Ishikawa (cell line): ENCODE results near the gene CFTR.

Experiments
- CEBPB ChIP-seq: IDR thresholded peaks from 2 replicates; pipeline ENCODE4 v1.6.1; 2012
- CREB1 ChIP-seq: IDR thresholded peaks from 2 replicates; pipeline ENCODE4 v1.6.1; 2012; ENCODE audit warnings: low read depth
- EGR1 ChIP-seq: IDR thresholded peaks from 2 replicates; pipeline ENCODE4 v1.6.1; 2012
- EP300 ChIP-seq: IDR thresholded peaks from 2 replicates; pipeline ENCODE4 v1.6.1; 2012; ENCODE audit warnings: borderline replicate concordance
- FOXM1 ChIP-seq: IDR thresholded peaks from 2 replicates; pipeline ENCODE4 v1.6.1; 2012; ENCODE audit warnings: low read depth, borderline replicate concordance
- MAX ChIP-seq: IDR thresholded peaks from 2 replicates; pipeline ENCODE4 v1.6.1; 2012
- NFIC ChIP-seq: IDR thresholded peaks from 2 replicates; pipeline ENCODE4 v1.6.1; 2012
- RAD21 ChIP-seq: IDR thresholded peaks from 2 replicates; pipeline ENCODE4 v1.6.1; 2012; ENCODE audit warnings: low read depth
- REST ChIP-seq: IDR thresholded peaks from 2 replicates; pipeline ENCODE4 v1.6.1; 2012; ENCODE audit warnings: low read depth, mild to moderate bottlenecking
- TAF1 ChIP-seq: IDR thresholded peaks from 2 replicates; pipeline ENCODE4 v1.6.1; 2012; ENCODE audit warnings: low read depth, mild to moderate bottlenecking
- TCF12 ChIP-seq: IDR thresholded peaks from 2 replicates; pipeline ENCODE4 v1.6.1; 2012; ENCODE audit warnings: low read depth
- TEAD4 ChIP-seq: IDR thresholded peaks from 2 replicates; pipeline ENCODE4 v1.6.1; 2012
- USF1 ChIP-seq: IDR thresholded peaks from 2 replicates; pipeline ENCODE4 v1.6.1; 2012
- YY1 ChIP-seq: IDR thresholded peaks from 2 replicates; pipeline ENCODE4 v1.6.1; 2012; ENCODE audit warnings: low read depth
- ZBTB7A ChIP-seq: IDR thresholded peaks from 2 replicates; pipeline ENCODE4 v1.6.1; 2012; ENCODE audit warnings: low read depth

The CFTR gene

DNA sequence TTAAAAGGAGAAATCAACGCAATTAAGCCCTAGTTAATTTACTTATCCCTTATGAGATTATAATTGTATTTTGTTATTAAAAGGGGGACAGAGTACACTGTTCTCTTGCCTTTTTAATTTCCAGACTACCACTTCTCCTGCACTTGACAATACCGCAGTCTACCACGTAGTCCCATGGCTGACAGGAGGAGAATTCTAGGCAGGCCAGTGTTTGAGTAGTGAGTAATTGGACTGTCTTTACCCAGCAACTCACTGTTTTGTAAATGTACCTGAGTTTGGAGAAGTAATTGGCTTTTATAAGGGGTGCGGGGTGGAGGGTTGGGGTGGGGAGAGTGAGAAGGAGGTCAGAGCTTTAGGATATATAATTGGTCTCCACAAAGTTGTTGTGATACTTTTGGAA lies 85.4 kb downstream of the CFTR start:
- TF ChIP-seq CREB1 (no peak), FOXM1 (no peak), REST (no peak), MAX (no peak), RAD21 (no peak), TEAD4 (no peak), EGR1 (no peak), ZBTB7A (no peak), CEBPB (no peak), USF1 (no peak), EP300 (no peak), TCF12 (no peak), YY1 (no peak), NFIC (no peak), TAF1 (no peak)

DNA sequence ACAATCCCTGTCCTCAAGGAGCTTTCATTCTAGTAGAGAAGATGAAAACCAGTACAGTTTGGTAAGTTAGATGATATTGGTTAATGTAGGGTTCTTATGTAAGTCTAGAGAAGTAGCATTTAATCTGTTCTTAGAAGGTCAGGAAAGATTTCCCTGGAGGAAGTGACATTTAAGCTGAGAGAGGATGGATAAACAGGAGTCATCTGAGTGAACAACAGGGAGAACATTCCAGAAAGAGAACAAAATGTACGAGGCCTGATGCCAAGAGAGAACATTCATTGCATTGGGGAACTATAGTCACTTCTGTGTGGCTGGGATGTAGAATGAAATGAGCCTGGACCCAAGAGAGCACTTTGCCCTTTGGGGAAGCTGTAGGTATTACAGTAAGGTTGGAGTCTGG lies 88.0 kb downstream of the CFTR start:
- TF ChIP-seq NFIC (no peak), ZBTB7A (no peak), TEAD4 (no peak), EP300 (no peak), YY1 (no peak), MAX (no peak), TAF1 (no peak)

- TF ChIP-seq CREB1 (no peak), EGR1 (no peak), YY1 (no peak), TEAD4 (no peak), USF1 (no peak), TAF1 (no peak), RAD21 (no peak), REST (no peak), NFIC (no peak), CEBPB (no peak), TCF12 (no peak), FOXM1 (no peak), EP300 (no peak), MAX (no peak), ZBTB7A (no peak)
Measured at GRCh38 chr7:117572856-117573620, 93.2 kb downstream of the CFTR start.

- TF ChIP-seq REST, result no peak
- no peak for TF ChIP-seq NFIC
- TF ChIP-seq EGR1, result no peak
Measured at GRCh38 chr7:117581424-117581823, 101.6 kb downstream of the CFTR start.
